HG02885 (cell line): ENCODE measurements around the gene SNRNP48.

Experiments used
- ATAC-seq: cut with Tn5 transposase; IDR thresholded peaks from one replicate; pipeline ENCODE4 v1.9.1; 2021; ENCODE audit warnings: mild to moderate bottlenecking; ENCODE audit not compliant: unreplicated experiment, poor library complexity

SNRNP48 gene

GRCh38 chr6:7589949-7590917 is at the start of gene SNRNP48:
TSS of gene SNRNP48 (plus strand) at chr6:7590198. CDS start at chr6:7590258, 60 bp downstream.
- peak; percentile 100 for ATAC-seq

DNA sequence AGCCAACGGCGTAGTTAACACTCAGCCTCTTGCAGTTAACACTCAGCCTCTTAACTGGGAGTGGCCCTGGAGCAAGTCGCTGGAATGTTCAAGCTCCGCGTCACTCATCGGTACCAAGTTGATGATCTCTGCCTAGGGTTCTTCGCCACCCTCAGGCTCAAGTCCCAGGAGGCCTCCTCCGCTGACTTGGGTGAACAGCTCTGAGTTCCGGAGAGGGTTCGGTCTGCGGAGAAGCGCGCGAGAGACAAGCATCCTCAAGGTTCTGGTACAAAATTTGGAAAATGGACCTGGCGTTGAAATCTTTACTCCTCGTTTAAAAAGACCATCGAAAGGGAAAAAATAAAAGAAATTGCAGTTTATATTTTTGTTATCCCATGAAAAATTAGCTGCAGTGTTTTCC is 49.4 kb upstream of the SNRNP48 start:
- ATAC-seq, result no peak

- peak; percentile 50 for ATAC-seq
Measured at GRCh38 chr6:7541175-7542064, 48.6 kb upstream of the SNRNP48 start, which contains the start of gene DSP. TSS of gene DSP (plus strand) at chr6:7541671. CDS start at chr6:7541916, 245 bp downstream.

GRCh38 chr6:7542065-7542873 is 47.7 kb upstream of the SNRNP48 start:
- ATAC-seq, result peak; percentile 9

- no peak for ATAC-seq
Measured at GRCh38 chr6:7542874-7543624, 46.9 kb upstream of the SNRNP48 start.

DNA sequence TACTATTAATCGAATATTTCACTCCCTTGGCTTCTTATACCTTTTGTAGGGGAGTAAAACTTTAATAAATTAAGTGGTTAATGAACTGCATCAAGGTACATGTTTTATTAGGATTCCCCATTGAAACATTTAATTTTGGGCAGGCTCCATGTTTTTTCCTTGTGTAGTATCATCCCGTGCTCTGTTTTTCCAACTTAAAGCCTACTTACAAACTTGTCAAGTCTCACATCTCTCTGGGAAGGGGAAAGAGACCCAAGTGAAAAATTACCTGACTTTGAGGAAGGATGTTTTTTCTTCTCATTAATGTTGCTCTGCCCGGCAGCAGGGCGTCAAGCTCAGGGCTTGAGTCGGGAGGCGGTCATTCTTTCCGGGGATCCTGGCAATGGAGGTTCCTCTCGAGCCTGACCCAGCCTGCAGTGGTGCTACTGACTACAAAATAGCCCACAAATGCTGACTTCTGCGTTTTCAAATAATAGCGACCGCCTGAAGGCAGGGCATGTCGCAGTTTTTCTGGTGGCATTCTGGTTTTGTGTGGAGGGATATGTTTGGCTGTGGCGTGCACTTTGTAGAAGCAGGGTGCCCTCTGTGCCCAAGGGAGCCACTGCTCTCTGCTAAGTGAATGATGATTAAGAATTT is 46.1 kb upstream of the SNRNP48 start:
- no peak for ATAC-seq

DNA sequence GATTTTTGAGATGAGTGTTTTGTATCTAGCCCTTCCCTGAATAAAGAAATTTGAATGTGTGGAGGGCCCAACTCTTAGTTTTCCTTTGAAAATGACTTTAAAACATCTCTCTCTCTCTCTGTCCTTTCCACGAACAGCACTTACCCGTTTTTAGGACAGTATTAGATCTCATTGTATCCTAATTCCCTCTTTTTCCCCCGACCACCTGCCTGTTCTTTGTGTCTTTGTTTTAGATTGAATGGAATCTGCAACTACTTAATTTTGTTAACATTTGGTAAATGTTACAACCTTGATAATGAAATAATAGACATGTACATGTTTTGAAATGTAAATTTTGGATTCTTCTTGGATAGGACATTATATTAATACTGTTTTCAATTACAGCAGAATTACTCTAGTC is 45.4 kb upstream of the SNRNP48 start:
- ATAC-seq, result no peak

DNA sequence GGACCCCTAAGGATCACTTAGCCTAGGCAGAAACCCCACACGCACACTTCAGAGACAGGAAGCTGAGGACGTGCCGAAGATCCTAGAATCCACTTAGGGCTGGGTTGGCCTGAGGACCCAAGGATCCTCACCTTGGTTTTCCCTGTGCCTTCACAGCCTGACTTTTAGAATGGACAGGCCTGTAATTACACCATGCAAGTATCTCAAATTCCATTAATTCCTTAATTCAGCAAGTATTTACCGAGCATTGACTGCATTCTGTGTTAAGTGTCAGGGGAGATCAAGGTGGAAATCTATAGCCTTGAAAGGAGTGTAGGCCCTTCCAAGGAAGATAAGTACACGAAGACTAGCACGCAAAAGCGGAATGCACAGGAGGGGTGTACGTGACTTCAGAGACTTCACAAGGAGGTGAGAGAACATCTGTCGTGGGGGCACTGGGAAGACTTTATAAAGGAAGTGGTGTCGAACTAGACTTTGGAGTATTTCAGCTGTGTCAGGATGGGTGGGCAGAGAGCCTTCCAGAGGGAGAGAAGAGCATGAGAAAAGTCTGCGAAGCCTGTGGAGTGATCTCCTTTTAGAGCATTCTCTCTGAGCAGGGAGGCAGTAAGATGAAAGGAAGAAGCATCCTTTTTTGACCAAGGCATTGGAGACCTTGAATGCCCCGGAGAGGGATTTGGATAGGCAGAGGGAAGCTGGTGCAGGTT is 44.5 kb upstream of the SNRNP48 start:
- no peak for ATAC-seq

- ATAC-seq, result no peak
Measured at GRCh38 chr6:7546020-7546369, 44.0 kb upstream of the SNRNP48 start.

GRCh38 chr6:7546383-7546782 is 43.6 kb upstream of the SNRNP48 start:
- no peak for ATAC-seq

DNA sequence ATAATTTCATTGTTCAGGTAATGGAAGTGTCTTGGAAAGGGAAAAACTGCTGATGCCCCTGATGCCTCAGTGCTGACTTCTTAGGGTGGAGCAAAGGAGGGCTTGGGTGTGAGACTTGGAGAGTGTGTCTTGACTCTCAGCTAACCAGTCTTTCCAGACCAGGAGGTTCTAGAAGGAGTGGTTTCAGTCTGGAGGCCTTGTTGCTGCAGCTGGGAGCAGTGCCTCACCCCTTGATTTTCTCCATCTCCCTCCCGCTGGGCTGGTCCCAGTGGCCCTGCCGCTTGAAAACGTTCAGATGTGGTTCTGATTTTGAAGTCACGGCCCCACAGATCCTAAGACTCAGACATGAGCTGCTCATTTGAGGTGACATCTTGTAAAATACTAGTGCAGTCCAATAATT is 43.1 kb upstream of the SNRNP48 start:
- ATAC-seq, result no peak

DNA sequence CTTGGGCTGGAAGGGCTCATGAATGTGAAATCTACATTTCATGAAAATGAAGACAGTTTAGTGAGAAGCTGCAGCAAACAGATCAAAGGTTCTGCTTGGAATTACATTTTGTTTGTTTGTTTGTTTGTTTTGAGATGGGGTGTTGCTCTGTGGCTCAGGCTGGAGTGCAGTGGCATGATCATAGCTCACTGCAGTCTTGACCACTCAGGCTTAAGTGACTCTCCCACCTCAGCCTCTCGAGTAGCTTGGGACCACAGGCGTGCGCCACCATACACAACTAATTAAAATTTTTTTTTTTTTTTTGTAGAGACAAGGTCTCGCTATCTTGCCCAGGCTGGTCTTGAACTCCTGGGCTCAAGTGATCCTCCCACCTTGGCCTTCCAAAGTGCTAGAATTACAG is 42.7 kb upstream of the SNRNP48 start:
- no peak for ATAC-seq

DNA sequence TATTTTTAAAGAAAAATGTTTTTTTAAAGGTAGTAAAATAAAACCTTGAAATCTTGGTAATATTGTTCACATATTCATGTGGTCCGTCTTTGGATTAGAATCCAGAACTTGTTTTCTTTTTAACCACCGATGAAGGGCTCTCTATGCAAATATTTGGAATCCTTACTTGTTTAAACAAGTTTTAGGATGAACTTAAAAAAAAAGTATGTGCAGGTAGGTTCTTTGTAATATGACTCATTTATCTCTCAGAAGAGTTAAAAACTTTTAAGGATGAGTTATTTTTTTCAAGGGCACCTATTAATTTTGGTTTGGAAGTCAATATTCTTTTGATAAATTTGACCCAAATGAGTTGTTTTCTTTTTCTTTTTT is 39.6 kb upstream of the SNRNP48 start:
- ATAC-seq, result no peak

- ATAC-seq, result no peak
Measured at GRCh38 chr6:7554533-7555275, 35.3 kb upstream of the SNRNP48 start.

- no peak for ATAC-seq
Measured at GRCh38 chr6:7555671-7556070, 34.3 kb upstream of the SNRNP48 start.

- ATAC-seq, result no peak
Measured at GRCh38 chr6:7556394-7557106, 33.4 kb upstream of the SNRNP48 start.

GRCh38 chr6:7557652-7558051 is 32.3 kb upstream of the SNRNP48 start:
- ATAC-seq, result no peak
